ENCODE data around the gene ARL4C. TPM values are rescaled to one million over a fixed set of nuclear protein-coding genes. Genes with fewer than 3 reads are reported as not detected.

The ARL4C gene
- total RNA-seq, 1 donor from 2014 or later = 18.8 TPM

GRCh38 chr2:234478121-234478858 is 18.6 kb downstream of the ARL4C start:
- TF ChIP-seq CTCF (IDR thresholded peaks at IDR 0.05) = no peak
- no peak overlapping the region for H3K27ac ChIP-seq
- no peak for DNase-seq (ENCODE audit: low spot score in 2 of 2)
- no peak overlapping the region for H3K4me3 ChIP-seq
- H3K36me3 ChIP-seq = no peaks in the 10 kb centered on the region
- no peaks in the 10 kb centered on the region for H3K4me1 ChIP-seq
- H3K27me3 ChIP-seq = no peaks in the 10 kb centered on the region
- no peaks in the 10 kb centered on the region for H3K9me3 ChIP-seq
- intact Hi-C loops (cut with DNase I) = no loop called here

- H3K9me3 ChIP-seq = no peaks in the 10 kb centered on the region
- no peak for DNase-seq (ENCODE audit: low spot score in 2 of 2)
These were observed 20.1 kb downstream of the ARL4C start for GRCh38 chr2:234476766-234477165.

GRCh38 chr2:234474654-234475053 is 22.2 kb downstream of the ARL4C start:
- Histone ChIP-seq H3K27me3 (no peaks in the 10 kb centered on the region), H3K9me3 (no peaks in the 10 kb centered on the region), H3K36me3 (no peaks in the 10 kb centered on the region), H3K27ac (no peak overlapping the region), H3K4me1 (no peaks in the 10 kb centered on the region), H3K4me3 (no peak overlapping the region)
- no peak for TF ChIP-seq CTCF (IDR thresholded peaks at IDR 0.05)
- DNase-seq (ENCODE audit: low spot score in 2 of 2) = no peak
- intact Hi-C loops (cut with DNase I) = no loop called here

More at GRCh38 chr2:234476766-234477165, 20.1 kb downstream of the ARL4C start:
- no peak for TF ChIP-seq CTCF (IDR thresholded peaks at IDR 0.05)
- Histone ChIP-seq H3K4me1 (no peaks in the 10 kb centered on the region), H3K27me3 (no peaks in the 10 kb centered on the region), H3K36me3 (no peaks in the 10 kb centered on the region), H3K27ac (no peak overlapping the region), H3K4me3 (no peak overlapping the region)
- intact Hi-C loops (cut with DNase I) = no loop called here

- Histone ChIP-seq H3K27ac (no peak overlapping the region), H3K27me3 (no peaks in the 10 kb centered on the region), H3K4me3 (no peak overlapping the region), H3K9me3 (no peaks in the 10 kb centered on the region), H3K36me3 (no peaks in the 10 kb centered on the region), H3K4me1 (no peaks in the 10 kb centered on the region)
- no peak for TF ChIP-seq CTCF (IDR thresholded peaks at IDR 0.05)
- DNase-seq (ENCODE audit: low spot score in 2 of 2) = no peak
- intact Hi-C loops (cut with DNase I) = no loop called here
These were observed 24.7 kb downstream of the ARL4C start for GRCh38 chr2:234472155-234472554.

GRCh38 chr2:234469972-234470371 is 26.9 kb downstream of the ARL4C start:
- no peak overlapping the region for H3K4me3 ChIP-seq
- no peaks in the 10 kb centered on the region for H3K9me3 ChIP-seq
- intact Hi-C loops (cut with DNase I) = no loop called here
- no peak for DNase-seq (ENCODE audit: low spot score in 2 of 2)
- no peaks in the 10 kb centered on the region for H3K4me1 ChIP-seq
- H3K36me3 ChIP-seq = no peaks in the 10 kb centered on the region
- no peaks in the 10 kb centered on the region for H3K27me3 ChIP-seq
- no peak overlapping the region for H3K27ac ChIP-seq
- TF ChIP-seq CTCF (IDR thresholded peaks at IDR 0.05) = no peak
